Thoracic aorta (tissue), 2 donors: ENCODE data around the gene EDN3. TPM values are rescaled to one million over a fixed set of nuclear protein-coding genes. Genes with fewer than 3 reads are reported as not detected.
"Not testable (repeated sequence)": the region's sequence is repeated elsewhere in the genome, so short reads cannot be mapped to it uniquely, and the experiment has no call there.

Source experiments
- ATAC-seq: fragments of 150-250 bp; one replicate; pipeline ENCODE4 v1.8.0; 2017; ENCODE audit warnings: low read depth; ENCODE audit not compliant: insufficient number of reproducible peaks, low FRiP score
- DNase-seq: peaks from one replicate; pipeline ENCODE4 v3.0.0-alpha.2; 2020; ENCODE audit warnings: low spot score
- H3K27ac ChIP-seq, 2 donors: fragments of 200-600 bp; sonication (generic); 1 replicate in 1 of 2; 2 replicates in 1 of 2; pipeline ENCODE4 v1.5.1; 2016; ENCODE audit warnings: mild to moderate bottlenecking in 2 of 2, moderate library complexity in 2 of 2
- H3K27me3 ChIP-seq: fragments of 200-600 bp; sonication (generic); replicated peaks from 2 replicates; pipeline ENCODE4 v1.6.0; 2016; ENCODE audit warnings: mild to moderate bottlenecking; ENCODE audit not compliant: insufficient read depth
- H3K36me3 ChIP-seq: fragments of 200-600 bp; sonication (generic); one replicate; pipeline ENCODE4 v1.5.1; 2016
- H3K4me1 ChIP-seq, 2 donors: fragments of 200-600 bp; sonication (generic); 1 replicate in 1 of 2; 2 replicates in 1 of 2; pipeline versions ENCODE4 v1.5.1 to v1.6.0; 2016; ENCODE audit warnings: low read depth in 2 of 2, mild to moderate bottlenecking in 1 of 2; ENCODE audit not compliant: control insufficient read depth in 1 of 2
- H3K4me3 ChIP-seq: fragments of 200-600 bp; sonication (generic); 2 replicates; pipeline ENCODE4 v1.5.1; 2016; ENCODE audit warnings: mild to moderate bottlenecking
- H3K9me3 ChIP-seq: fragments of 200-600 bp; sonication (generic); 2 replicates; pipeline ENCODE4 v1.5.1; 2016
- total RNA-seq, 2 donors: library from RNA; depleted of rRNA; stranded (reverse); fragments of >200 nt; gene quantifications; one replicate each; pipeline versions ENCODE4 v1.1.0 to v1.2.3, GENCODE V29; 2016
- TF ChIP-seq, protein P1 (sequence below): fragments of 200-600 bp; sonication (generic); IDR thresholded peaks from one replicate; pipeline ENCODE4 v1.5.1; 2019; ENCODE audit warnings: antibody characterized with exemption

The EDN3 gene
- total RNA-seq, 2 donors from 2014 or later = not detected

DNA sequence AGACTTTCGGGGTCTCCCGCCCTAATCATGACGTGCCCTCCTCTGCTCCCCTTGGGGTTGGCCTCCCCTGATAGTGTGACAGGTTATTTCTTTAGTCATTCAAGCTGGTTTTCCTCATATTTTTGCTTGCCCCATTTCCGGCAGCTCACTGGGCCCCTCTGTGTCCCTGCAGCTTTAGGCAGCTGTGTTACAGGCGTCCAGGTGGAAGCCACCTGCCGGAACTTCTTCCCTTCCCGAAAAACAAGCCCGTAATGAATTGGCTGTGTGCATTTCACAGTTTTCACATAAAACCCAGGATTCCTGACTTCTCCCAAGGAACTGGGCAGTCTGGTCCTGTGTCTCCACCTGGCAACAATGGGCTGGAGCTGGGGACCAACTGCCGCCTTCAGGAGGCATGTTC, 52.6 kb downstream of the EDN3 start:
- H3K36me3 ChIP-seq = no peaks in the 10 kb centered on the region
- H3K4me3 ChIP-seq = no peak overlapping the region
- H3K9me3 ChIP-seq = no peaks in the 10 kb centered on the region
- no peak overlapping the region for H3K27ac ChIP-seq
- H3K4me1 ChIP-seq = no peaks in the 10 kb centered on the region
- TF ChIP-seq, protein P1, sequence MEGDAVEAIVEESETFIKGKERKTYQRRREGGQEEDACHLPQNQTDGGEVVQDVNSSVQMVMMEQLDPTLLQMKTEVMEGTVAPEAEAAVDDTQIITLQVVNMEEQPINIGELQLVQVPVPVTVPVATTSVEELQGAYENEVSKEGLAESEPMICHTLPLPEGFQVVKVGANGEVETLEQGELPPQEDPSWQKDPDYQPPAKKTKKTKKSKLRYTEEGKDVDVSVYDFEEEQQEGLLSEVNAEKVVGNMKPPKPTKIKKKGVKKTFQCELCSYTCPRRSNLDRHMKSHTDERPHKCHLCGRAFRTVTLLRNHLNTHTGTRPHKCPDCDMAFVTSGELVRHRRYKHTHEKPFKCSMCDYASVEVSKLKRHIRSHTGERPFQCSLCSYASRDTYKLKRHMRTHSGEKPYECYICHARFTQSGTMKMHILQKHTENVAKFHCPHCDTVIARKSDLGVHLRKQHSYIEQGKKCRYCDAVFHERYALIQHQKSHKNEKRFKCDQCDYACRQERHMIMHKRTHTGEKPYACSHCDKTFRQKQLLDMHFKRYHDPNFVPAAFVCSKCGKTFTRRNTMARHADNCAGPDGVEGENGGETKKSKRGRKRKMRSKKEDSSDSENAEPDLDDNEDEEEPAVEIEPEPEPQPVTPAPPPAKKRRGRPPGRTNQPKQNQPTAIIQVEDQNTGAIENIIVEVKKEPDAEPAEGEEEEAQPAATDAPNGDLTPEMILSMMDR = no peak
- ATAC-seq (no peak), DNase-seq (no peak)
- no peaks in the 10 kb centered on the region for H3K27me3 ChIP-seq

DNA sequence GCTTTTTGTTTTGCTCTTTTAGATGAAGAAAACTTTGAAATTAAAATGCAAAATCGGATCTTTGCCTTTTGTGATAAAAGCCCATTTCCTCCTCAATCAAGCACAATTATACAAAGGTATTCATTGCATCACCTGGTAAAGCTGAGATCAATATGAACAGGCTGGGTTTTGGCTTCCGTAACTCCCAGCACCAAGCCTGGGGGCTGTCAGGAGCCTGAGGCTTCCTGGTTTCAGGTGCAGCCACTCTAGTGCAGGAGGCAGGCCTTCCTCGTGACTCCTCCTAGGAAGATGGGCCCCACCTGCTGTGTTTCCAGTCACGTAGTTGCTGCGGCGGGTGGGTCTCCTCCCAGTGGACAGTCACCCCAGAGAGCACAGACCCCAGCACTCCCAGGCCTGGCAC, 54.0 kb downstream of the EDN3 start:
- no peaks in the 10 kb centered on the region for H3K4me1 ChIP-seq
- DNase-seq (no peak), ATAC-seq (no peak)
- no peaks in the 10 kb centered on the region for H3K36me3 ChIP-seq
- no peak overlapping the region for H3K4me3 ChIP-seq
- TF ChIP-seq, protein P1 = no peak
- H3K9me3 ChIP-seq = no peaks in the 10 kb centered on the region
- no peak overlapping the region for H3K27ac ChIP-seq
- no peaks in the 10 kb centered on the region for H3K27me3 ChIP-seq

DNA sequence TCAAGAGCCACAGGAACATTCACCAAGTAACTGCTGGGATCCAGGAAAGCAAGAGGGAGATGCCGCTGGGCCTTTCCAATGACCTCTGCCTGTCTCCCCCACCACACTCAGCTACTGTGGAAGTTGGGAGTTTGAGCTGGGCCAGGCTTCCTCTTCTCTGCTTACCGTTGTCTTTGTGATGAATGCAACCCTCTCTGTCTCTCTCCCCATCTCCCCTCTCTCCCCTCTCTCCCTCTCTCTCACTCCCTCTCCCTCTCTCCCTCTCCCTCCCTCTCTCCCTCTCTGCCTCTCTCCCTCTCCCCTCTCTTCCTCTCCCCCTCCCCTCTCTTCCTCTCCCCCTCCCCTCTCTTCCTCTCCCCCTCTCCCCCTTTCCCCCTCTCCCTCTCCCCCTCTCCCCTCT, 54.8 kb downstream of the EDN3 start:
- TF ChIP-seq, protein P1 = no peak
- Histone ChIP-seq H3K27ac (no peak overlapping the region), H3K4me1 (no peaks in the 10 kb centered on the region), H3K36me3 (no peaks in the 10 kb centered on the region), H3K27me3 (no peaks in the 10 kb centered on the region), H3K4me3 (no peak overlapping the region), H3K9me3 (no peaks in the 10 kb centered on the region)
- no peak for DNase-seq
- no peak for ATAC-seq

GRCh38 chr20:59356662-59357165, 56.3 kb downstream of the EDN3 start:
- Histone ChIP-seq H3K27me3 (no peaks in the 10 kb centered on the region), H3K27ac (no peak overlapping the region), H3K36me3 (no peaks in the 10 kb centered on the region), H3K9me3 (no peaks in the 10 kb centered on the region), H3K4me3 (no peak overlapping the region), H3K4me1 (no peaks in the 10 kb centered on the region)
- no peak for ATAC-seq
- DNase-seq = no peak
- TF ChIP-seq, protein P1 = no peak

DNA sequence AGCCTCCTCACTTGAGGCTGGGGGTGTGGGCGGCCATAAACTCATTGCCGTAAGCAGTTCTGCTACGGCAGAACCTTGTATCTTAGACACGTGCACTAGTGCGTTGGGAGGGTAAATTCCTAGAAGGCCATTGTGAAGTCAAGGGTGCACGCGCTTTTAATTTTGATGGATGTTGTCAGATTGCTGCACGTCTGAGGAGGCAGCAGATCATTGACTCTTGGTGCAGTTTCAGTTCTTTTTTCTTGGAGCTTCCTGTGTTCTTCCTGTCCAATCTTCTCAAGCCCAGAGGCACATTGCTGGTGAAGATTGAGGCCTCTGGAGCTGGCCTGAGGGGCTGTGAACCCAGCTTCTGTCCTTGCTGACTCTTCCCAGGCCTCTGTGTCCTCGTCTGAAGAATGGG, 58.4 kb downstream of the EDN3 start:
- not testable (repeated sequence) for H3K36me3 ChIP-seq, DNase-seq, H3K27ac ChIP-seq, H3K9me3 ChIP-seq, H3K4me3 ChIP-seq, H3K27me3 ChIP-seq, H3K4me1 ChIP-seq, ATAC-seq
